GM10248 (cell line): ENCODE results near the gene ENPP6.

Experiments
- CTCF ChIA-PET: fragments of 300-600 bp; sonication (Branson Sonifier 250); formaldehyde crosslinking; extraction: SDS; loops from one replicate; lab custom pipeline; 2021; ENCODE audit warnings: antibody characterized with exemption; lab: Yijun Ruan, JAX
- POLR2A ChIA-PET: fragments of 350-650 bp; sonication (Branson Sonifier 250); formaldehyde crosslinking; extraction: SDS; loops from one replicate; lab custom pipeline; 2020; ENCODE audit warnings: antibody characterized with exemption; lab: Yijun Ruan, JAX
- DNase-seq: peaks from one replicate; pipeline ENCODE4 v3.0.0; 2012; ENCODE audit errors: extremely low spot score
- CTCF ChIP-seq: IDR thresholded peaks from 2 replicates; pipeline ENCODE4 v1.5.1; 2012; ENCODE audit warnings: mild to moderate bottlenecking, low read depth; ENCODE audit errors: extremely low read depth, missing control alignments, control extremely low read depth

Gene ENPP6

GRCh38 chr4:184189966-184190365, 27.7 kb downstream of the ENPP6 start:
- ChIA-PET CTCF (no interaction called here), POLR2A (no interaction called here)
- DNase-seq = no peak
- no peak for TF ChIP-seq CTCF

GRCh38 chr4:184188443-184189400, 29.0 kb downstream of the ENPP6 start:
- POLR2A ChIA-PET = no interaction called here
- DNase-seq = no peak
- CTCF ChIA-PET = interaction anchor here (1.4 kb wide), 1 partner anchor 12 kb away, joined by 3 read pairs; no protein-coding TSS in a partner anchor
- TF ChIP-seq CTCF = no peak

- POLR2A ChIA-PET = no interaction called here
- no peak for TF ChIP-seq CTCF
- CTCF ChIA-PET = interaction anchor here (0.9 to 3.8 kb wide), 3 partner anchors 9 to 11 kb away, joined by 3 to 27 read pairs (median 13); no protein-coding TSS in a partner anchor
- no peak for DNase-seq
Observed at GRCh38 chr4:184177271-184177670, 40.4 kb downstream of the ENPP6 start.

- CTCF ChIA-PET = interaction anchor here (2.4 kb wide), 1 partner anchor 8 kb away, joined by 13 read pairs; no protein-coding TSS in a partner anchor
- no peak for DNase-seq
- no peak for TF ChIP-seq CTCF
- POLR2A ChIA-PET = no interaction called here
Observed at GRCh38 chr4:184174571-184175488, 42.8 kb downstream of the ENPP6 start.

- ChIA-PET CTCF (interaction anchor here (0.9 to 1.3 kb wide), 2 partner anchors 32 to 330 kb away, joined by 3 read pairs; no protein-coding TSS in a partner anchor), POLR2A (no interaction called here)
- DNase-seq = no peak
- TF ChIP-seq CTCF = no peak
Observed at GRCh38 chr4:184171011-184171410, 46.7 kb downstream of the ENPP6 start.
